Activated CD4-positive, alpha-beta T cell treated with anti-CD3 and anti-CD28 coated beads for 24 hours (primary cell): Measurements from ENCODE around the gene QRFP.

Experiments
- DNase-seq, 2 donors: peaks; one replicate each; pipeline ENCODE4 v3.0.0-alpha.2; 2020; ENCODE audit warnings: low read depth in 2 of 2

The QRFP gene, protein sequence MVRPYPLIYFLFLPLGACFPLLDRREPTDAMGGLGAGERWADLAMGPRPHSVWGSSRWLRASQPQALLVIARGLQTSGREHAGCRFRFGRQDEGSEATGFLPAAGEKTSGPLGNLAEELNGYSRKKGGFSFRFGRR

DNA sequence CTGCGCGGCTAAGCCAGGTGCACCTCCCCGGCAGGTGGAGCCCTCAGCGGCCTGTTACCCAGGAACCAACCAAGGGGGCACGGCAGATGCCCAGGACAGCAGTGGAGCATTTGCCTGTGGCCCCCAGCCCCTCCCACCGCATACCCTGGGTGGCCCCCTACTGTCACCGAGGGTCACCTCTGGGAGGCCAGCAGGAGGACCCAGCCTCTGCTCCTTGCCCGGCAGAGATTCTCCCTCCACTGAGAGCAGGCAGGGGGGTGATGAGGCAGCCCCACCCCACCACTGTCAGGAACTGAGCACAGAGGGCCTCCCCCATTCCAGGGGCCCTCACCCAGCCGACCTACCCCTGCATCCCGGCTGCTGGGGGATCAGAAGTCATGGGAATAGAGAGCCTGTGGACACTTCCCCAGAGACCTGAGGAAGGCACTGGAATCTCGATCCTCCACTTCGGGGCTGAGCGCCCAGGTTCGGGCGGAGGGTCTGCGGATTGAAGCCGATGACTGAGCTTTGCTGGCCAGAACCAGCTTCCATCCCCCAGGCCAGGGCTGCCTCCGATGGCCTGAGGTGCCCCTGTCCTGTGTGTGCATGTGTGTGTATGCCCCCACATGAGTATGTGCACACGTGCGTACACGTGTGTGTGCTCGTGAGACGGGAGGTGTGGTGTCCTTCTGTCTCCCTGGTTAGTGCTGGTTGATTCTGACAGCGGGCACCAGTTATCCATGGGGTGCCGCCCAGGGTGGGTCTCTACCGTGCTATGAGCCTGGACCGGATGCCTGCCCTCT, at the start of gene QRFP:
TSS of gene QRFP (minus strand) at position 580 of the 782 bp plus-strand sequence. CDS start 2,974 bp downstream, outside the sequence.
- DNase-seq = no peak

DNA sequence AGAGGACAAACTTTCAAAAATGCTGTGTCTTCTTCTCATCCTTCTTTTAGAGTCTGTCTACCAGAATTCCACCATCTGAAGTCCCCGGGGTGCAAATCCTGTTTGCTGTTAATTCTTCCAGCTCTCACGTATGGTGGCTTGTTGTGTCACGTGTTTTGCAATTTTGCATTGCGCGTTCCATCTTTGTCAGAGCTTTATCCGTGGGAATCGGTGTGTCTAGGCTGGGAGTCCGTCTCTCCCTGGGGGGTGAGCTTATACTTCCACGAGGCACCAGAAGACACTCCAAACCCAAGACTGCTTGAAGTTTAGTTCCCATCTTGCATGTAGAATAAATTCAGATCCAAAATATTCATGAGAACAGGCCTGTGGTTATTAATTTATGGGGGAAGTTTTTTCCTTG, 48.6 kb upstream of the QRFP start:
- DNase-seq = no peak

DNA sequence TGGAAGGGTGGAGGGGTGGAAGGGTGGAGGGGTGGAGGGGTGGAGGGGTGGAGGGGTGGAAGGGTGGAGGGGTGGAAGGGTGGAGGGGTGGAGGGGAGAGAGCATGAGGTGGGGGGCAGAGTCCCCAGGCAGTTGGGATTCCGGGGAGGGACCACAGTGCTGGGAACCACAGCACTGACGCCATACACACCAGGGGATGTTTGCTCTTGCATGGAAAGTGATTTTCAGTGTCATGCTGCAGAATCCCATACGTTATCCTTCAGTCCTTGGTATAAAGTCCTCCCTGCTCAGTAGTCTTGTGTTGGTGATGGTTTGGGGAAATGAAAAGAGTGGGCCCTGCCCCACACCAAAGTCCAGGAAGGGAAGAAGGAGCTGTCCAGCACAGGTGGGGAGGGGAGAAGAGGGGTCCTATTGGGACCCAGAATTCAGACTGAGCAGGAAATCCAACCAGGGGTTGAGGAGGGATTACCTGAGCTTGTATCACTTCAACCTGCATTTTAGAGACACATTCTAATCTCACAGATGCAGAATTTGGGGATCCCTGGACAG, 48.0 kb upstream of the QRFP start:
- DNase-seq = no peak

DNA sequence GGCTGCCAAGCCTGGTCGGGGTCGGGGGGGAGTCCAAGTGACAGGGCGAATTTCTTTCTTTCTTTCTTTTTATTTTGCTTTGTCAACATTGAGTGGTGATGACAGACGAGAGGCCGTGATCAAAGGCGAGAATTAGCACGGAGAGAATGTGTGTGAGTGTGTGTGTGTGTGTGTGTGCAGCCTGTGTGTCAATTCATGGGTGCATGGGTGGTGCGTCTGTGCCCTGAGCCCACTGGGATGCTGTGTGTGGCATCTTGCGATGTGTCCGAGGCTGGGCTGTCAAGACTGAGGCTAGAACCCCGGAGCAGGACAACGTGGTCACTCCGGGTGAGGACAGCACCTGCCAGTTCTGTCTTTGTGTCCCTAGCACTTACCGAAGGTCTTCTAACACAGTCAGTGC, 47.2 kb upstream of the QRFP start:
- no peak for DNase-seq

DNA sequence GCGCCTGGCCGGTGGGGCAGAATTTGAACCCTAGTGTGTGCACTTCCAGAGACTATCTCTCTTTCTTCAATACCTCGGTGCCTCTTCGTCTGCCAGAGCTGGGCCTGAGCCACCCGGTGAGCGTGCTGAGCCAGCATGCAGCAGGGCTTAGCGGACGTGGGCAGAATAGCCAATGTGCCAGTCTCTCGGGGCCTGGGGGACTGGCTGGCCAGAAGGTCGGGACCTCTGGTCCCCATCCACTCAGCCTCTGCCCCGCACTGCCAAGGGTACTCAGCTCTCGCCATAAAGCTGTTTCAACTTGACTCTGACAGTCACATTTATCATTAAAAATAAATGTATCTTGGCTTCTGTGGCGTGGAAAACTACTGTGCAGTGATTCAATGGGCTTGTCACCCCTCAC, 46.6 kb upstream of the QRFP start:
- no peak for DNase-seq

DNA sequence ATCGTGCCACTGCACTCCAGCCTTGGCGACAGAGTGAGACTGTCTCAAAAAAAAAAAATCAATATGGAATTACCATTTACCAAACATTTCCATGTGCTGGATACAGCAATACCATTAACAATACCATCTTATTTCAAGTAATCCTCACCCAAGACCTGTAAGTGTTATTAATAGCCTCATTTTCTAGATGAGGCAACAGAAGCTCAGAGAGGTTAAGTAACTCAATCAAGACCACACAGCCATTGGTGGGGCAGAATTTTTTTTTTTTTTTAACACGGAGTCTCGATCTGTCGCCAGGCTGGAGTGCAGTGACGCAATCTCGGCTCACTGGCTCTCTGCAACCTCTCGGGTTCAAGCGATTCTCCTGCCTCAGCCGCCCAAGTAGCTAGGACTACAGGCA, 46.1 kb upstream of the QRFP start:
- no peak for DNase-seq

DNA sequence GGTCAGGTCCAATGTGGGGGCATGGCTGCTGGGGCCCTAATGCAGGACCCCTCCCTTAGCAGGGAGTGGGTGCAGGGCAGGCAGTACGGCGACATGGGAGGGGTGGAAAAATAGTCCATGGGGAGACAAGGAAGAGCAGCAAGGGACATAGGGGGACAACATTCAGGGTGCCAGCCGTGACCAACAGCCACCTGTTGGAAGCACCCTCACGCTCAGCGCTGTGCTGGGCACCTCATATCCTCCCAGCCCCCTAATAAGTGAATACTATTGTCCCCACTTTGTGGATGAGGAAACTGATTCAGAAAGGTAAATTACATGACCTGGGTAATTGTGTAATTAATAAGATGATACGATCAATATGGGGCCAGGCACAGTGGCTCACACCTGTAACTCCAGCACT, 45.5 kb upstream of the QRFP start:
- no peak for DNase-seq

DNA sequence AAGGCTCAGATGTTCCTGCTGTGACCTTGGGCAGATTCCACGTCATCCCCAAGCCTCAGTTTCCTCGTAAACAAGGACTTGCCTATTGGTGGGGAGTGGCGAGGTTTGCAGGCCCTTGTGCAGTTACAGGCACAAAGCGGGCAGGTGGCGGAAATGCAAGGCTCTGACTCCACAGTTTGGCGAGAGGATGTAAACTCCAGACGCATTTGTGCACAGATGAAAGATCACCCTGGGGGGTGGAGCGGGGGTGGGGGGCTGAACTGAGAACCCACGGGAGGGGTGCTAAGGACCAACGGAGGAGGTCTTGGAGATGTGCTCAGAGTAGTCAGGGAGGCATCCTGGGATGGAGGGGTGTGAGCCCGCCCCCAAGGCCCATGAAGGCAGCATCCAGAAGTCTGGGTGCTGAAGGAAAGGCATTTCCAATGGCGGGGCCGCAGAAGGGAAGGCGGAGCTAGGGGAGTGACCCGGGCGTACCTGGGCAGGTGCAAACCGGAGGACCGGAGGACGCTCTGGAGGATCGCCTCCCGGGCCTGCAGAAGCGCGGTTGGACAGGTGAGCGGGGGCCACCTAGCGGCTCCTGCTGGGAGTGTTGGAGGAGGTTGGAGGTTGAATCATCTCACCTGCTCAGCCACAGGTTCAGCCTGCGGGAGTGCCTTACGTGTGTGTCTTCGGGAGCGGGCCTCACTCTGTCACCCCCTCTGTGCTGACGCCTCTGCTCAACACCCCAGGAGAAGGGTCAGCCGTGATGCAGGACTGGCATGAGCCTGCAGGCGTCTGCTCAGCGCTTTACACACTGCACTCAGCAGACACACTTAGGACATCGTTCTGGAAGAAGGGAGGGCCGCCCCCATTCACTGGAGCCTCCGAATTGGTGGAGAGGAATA, 44.3 kb upstream of the QRFP start:
- peak; percentile 62 to 67 for DNase-seq

DNA sequence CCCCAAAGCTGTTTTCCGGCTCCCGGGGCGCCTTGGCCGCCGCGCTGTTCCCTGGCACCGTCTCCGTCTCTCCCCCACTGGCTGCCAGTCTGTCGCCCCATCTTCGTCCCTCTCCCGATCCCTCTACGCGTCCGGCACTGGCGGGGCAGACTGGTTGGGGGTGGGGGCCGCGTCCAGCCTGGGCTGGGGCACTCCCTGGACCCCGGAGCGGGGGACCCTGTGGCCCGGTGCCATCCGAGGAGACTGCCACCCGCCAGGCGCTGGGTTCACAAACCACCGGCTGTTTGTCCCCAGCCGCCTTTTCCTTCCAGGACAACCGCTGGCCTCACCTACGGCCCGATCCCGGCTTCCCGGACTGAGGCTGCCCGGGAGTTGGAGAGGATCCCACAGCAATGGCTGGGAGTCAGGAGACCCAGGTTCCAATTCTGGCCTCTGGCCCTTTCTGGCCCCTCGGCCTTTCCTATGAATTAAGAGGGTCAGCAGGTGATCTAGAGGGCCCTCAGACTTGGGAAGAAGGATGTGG, 43.5 kb upstream of the QRFP start:
- DNase-seq = no peak

DNA sequence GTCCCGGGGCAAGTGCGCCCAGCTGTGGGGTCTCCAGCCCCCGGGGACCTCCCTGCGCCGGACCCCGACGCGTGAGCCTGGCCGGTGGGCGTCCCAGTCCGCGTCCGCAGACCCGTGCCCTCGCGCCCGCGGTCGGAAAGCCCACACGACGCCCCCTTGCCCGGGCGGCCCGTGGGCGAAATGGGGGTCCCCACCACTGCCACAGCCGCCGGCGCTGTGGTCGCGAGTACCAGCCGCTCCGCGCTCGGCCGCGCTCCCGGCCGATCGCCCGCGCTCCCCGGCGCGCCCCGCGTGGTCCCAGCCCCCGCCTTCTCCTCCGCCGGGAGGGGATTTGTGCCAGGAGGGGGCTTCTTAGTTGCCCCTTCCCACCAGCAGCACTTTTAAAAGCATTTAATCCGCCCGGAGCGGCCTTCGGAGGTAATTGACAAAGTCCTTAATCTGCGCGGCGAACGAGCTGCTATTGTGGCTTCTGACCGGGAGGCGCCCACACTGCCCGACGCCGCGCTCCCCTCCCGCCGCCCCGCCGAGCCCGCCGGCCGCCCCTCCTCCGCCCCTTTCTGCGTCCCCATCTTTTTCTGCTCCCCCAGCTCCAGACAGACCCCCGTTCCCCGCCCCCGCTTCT, 42.9 kb upstream of the QRFP start:
- DNase-seq = no peak

DNA sequence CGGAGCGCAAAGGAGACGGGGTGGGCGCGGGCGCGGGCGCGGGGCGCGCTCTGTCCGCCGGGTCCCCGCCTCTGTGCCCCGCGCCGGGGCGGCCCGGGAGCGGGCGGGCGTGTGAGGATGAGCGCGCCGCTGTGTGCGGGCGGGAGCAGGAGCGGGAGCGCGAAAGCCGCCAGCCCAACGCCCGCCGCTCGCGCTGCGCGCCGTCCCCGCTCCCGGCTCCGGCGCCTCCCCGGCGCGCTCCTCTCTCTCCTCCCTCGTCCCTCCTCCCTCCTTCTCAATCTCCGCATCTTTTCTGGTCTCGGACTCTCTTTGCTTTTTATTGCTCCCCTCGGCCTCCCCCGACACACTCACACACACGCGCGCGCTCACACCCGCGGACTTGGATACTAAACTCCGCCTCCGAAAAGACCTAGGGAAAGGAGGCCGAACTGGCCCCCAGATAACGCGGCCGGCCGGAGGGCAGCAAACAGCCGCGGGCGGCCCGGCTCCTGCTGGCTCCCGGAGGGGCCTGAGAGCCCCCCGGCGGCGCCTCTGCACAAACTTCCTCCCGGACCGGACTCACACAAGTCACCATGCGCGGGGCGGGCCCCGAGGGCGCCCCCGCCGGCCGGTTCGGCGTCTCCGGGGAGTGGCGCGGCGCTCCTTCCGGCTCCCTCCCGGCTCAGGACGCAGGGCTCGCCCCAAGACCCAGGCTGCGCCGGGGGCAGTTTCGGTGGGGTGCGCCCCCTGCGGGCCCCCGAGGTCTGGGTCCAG, 42.2 kb upstream of the QRFP start, which contains the start of gene FIBCD1:
TSS of gene FIBCD1 (minus strand) at position 596 of the 753 bp plus-strand sequence. CDS start 640 bp downstream, outside the sequence.
- DNase-seq = no peak

DNA sequence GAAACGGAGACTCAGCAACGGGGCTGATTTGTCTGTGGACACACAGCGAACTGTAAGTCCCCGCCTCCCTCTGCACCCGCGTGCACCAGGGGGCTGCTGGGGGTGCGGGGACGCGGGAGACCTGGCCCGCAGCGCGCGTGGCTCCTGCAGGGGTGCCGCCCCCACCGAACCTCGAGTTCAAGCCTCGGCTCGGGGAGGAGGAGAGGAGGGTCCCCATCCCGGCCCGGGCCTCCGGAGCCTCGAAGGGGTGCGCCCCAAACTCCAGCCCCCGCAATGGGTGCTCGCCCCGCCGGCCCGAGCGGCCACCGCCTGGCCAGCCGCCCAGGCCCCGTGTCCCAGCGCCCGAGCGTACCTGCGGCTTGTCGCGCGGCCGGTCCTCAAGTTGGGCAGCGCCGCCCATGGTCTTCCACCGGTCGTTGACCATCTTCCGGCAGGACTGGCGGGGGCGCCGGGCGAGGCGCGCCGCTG, 41.6 kb upstream of the QRFP start:
- no peak for DNase-seq

DNA sequence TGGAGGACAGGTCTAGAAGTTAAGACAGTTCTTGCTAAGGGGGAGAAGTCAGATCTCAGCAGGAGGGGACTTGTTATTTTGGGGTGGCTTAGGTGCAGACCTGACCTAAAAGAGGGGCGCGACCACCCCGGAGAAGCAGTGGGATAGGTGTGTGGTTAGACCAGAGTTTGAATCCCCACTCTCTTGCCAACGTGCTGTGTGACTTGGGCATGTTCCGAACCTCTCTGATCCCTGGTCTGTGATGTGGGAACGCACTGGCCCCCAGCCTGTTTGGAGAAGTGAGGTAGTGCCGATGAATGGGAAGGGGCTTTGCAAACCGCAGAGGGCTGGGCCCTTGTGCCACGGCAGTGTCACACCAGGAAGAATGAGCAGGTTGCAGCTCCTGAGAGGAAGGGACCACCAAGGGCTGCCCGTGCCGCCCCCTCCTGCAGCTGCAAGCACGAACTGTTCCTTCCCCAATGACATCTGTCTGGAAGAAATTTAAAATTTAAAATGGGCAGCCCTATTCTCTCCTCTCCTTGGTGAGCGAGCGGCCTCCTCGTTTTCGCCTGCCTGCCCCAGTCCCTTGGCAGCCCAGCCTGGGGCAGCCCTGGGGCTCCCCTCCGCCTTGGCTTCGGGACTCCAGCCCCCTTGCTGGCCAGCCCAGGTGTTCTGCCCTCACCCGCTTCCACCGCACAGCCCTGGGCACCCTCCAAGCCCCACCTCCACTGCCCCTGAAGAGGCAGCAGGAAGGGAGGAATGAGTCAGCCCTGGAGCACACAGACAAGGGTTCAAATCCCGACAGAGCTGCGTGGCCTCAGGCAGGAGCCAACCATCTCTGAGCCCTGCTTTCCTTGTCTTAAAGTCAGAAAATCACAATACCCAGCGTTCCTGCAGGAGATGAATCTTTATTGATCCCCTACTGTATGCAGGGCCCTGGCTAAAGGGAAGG, 40.8 kb upstream of the QRFP start:
- no peak for DNase-seq

DNA sequence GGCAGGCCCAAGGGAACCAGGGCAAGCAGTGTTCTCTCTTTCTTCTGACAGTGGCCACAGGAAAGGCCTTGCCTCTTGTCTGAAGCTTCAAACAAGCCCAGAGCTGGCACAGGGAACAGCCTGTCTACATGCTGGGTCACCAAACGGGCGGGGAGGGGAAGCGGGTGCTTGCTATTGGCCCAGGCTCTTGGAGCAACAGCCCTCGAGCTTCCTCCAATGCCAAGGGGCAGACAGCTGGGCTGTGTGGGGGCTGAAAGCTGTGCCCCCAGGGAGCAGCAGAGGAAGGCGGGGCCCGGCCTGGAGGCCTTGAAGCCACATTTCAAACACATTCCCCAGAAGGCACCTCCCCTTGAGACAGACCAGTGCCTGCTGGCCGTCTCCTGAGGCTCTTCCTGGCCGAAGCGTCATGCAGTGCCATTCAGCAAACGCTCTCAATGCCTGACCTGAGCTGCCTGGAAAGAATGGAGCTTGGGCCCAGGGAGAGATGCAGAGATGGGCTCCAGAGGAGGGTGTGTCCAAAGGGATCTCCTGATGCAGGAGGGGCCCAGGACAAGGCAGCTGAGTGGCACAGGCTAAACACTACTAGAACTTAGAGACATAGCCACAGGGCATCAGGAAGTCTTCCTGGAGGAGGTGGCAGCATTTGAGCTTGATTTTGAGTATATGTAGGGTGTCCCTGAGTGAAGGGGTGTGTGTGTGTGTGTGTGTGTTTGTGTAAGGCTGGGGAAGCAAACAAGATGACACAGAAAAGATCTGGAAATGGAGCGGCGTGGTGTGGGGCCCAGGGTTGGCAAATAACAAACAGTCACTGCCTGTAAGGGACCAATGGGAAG, 39.9 kb upstream of the QRFP start:
- DNase-seq = no peak

DNA sequence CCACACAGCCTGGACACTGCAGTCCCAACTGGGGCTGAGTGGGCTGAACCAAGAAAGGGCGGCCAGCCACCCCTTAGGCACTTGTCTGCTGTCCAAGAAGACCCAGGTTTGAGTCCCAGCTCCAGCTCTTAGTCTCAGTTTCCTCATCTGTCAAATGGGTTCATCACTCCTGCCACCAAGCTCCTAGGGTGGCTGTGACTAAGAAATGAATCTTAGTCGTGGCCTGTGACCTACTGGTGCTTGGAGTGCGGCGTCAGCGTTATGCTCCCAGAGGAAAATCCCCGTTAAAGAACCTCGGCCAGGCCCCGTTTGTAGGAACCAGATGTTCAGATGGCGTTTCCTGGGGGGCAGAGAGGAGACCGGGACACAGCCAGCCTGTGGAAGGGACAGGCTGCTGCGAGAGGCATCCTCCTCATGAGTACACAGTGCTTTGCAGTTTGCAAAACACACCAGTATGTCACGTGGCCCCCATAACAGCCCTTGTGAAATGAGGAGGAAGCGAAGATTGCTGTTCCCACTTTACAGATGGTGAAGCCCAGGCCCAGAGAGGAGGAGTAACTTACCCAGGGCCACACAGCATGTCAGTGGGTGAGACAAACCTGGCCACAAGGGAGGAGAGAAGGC, 39.1 kb upstream of the QRFP start:
- DNase-seq = no peak

DNA sequence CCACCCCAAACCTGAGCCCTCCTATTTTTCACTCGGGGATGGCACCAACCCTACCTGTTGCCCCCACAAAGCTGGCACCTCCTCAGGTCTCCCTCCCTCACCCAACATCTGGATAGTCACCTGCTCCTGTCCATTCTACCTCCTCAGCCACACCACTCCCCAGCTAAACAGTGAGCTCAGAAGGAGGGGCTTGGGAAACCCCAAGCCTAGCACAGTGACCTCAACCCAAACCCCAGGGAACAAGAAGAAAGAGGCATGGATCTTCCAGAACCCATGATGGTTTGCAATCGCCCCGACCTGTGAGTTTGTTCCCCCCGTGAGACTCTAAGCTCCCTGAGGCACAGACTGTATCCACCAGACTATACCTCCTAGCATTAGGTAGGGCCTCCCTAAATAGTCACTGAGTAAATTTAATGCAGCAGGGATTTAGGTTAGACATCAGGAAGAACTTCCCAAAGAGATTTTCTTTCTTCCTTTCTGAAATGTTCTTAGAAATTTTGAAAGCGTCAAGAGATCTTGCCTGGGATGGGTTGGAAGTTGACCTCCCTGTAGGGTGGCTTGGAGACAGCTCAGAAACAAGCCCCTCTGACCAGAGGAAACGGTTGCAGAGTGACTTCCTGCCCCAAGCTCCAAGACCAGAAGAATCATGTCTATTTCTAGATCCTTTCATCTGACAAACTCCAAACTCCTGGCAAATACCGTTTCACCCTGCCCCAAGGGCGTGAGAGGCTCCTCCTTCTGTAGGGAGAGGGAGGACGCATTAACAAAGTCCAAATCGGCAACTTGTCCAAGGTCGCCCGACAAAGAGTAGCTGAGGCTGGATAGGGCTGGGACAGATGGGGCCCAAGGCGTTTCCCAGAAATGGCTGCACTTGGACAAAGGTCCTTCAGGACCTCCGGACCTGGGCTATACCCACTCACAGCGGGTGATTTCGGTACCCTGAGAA, 38.4 kb upstream of the QRFP start:
- no peak for DNase-seq

DNA sequence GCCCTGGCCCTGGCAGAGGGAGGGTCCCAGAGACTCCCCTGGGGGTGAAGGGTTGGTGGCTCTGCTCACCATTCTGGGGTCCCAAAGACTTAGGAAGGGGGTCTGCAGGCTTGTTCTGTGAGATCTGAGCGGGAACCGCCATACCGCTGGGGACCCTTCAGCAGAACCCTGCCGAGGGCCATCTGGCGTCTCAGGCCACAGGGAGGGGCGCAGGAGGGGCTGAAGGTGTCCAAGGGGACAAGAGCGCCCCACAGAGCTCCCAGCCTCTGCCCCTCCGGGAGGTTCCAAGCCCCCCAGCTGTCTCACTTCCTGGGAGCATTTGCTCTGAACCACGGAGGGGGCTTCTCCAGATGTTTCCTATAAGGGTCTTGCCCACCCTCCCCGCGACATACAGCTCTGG, 37.6 kb upstream of the QRFP start:
- DNase-seq = no peak
